GM12878 (cell line): ENCODE data around the gene TTC23. TPM values are rescaled to one million over a fixed set of nuclear protein-coding genes. Genes with fewer than 3 reads are reported as not detected.

Experiments used
- ATAC-seq: fragments of 200-7000 bp; cut with Tn5 transposase; 3 replicates; pipeline ENCODE4 v1.9.1; 2020; ENCODE audit warnings: mild to moderate bottlenecking, moderate library complexity
- BruUV-seq: library from RNA; stranded (reverse); fragments of 400-500 nt; replicated peaks from 2 replicates; lab custom pipeline; 2021; lab: Mats Ljungman, UMichigan
- CTCF ChIA-PET: fragments of 300-600 bp; sonication (Branson Sonifier 250); formaldehyde crosslinking; extraction: SDS; loops from one replicate; lab custom pipeline; 2021; ENCODE audit warnings: inconsistent platforms; lab: Yijun Ruan, JAX
- POLR2A ChIA-PET: fragments of 350-600 bp; formaldehyde crosslinking; extraction: SDS; loops from one replicate; lab custom pipeline; 2021; ENCODE audit warnings: inconsistent platforms; lab: Charles Lee
- RAD21 ChIA-PET: fragments of 300-600 bp; sonication (Branson Sonifier 250); formaldehyde crosslinking; loops from one replicate; lab custom pipeline; 2023; ENCODE audit warnings: antibody characterized with exemption; ENCODE audit not compliant: unreplicated experiment; lab: Charles Lee
- SMC1A ChIA-PET: fragments of 300-600 bp; sonication (Branson Sonifier 250); formaldehyde crosslinking; loops from one replicate; lab custom pipeline; 2023; ENCODE audit not compliant: unreplicated experiment, uncharacterized antibody; lab: Charles Lee
- DNase-seq: peaks from one replicate; pipeline ENCODE4 v3.0.0-alpha.2; 2011; ENCODE audit warnings: low read depth, low spot score
- FAIRE-seq: peaks from 3 replicates; lab custom pipeline; 2011; peaks lifted over from hg19 to GRCh38; lab: Jason Lieb, UNC
- H2AFZ ChIP-seq: 2 replicates; pipeline ENCODE4 v1.6.0; 2011; ENCODE audit warnings: low read depth, low read length, control low read depth; ENCODE audit not compliant: control insufficient read depth
- H3K27ac ChIP-seq: 2 replicates; pipeline ENCODE4 v1.5.1; 2011; ENCODE audit warnings: control low read depth; ENCODE audit not compliant: control insufficient read depth, insufficient read depth
- H3K27me3 ChIP-seq, 2 experiments: replicated peaks in 1 of 2; 2 replicates each; pipeline versions ENCODE4 v1.6.0 to v1.6.1; 2011; ENCODE audit warnings: low read length in 1 of 2; ENCODE audit not compliant: control insufficient read depth in 2 of 2, insufficient read depth in 2 of 2
- H3K36me3 ChIP-seq, 2 experiments: 2 replicates each; pipeline ENCODE4 v1.5.1; 2011; ENCODE audit warnings: low read length in 1 of 2; ENCODE audit not compliant: control insufficient read depth in 2 of 2, insufficient read depth in 2 of 2
- H3K4me1 ChIP-seq: 2 replicates; pipeline ENCODE4 v1.6.1; 2011; ENCODE audit warnings: mild to moderate bottlenecking, low read length, moderate library complexity, mixed read lengths; ENCODE audit not compliant: control insufficient read depth, insufficient read depth
- H3K4me2 ChIP-seq: 2 replicates; pipeline ENCODE4 v1.6.0; 2011; ENCODE audit warnings: control low read depth; ENCODE audit not compliant: control insufficient read depth, insufficient read depth
- H3K4me3 ChIP-seq: fragments of 200-600 bp; sonication (generic); 2 replicates; pipeline ENCODE4 v1.5.1; 2016
- H3K79me2 ChIP-seq: 2 replicates; pipeline ENCODE4 v1.6.0; 2011; ENCODE audit warnings: low read length; ENCODE audit not compliant: control insufficient read depth, insufficient read depth
- H3K9ac ChIP-seq: 2 replicates; pipeline ENCODE4 v1.8.0; 2011; ENCODE audit warnings: low read length, control low read depth, mixed read lengths; ENCODE audit not compliant: control insufficient read depth, insufficient read depth
- H3K9me3 ChIP-seq: replicated peaks from 3 replicates; pipeline ENCODE4 v1.5.1; 2011; ENCODE audit warnings: mild to moderate bottlenecking, low read length; ENCODE audit not compliant: control insufficient read depth, insufficient read depth
- H4K20me1 ChIP-seq: 2 replicates; pipeline ENCODE4 v1.6.0; 2011; ENCODE audit not compliant: control insufficient read depth, insufficient read depth
- CEBPZ ChIP-seq: fragments of 150-350 bp; IDR thresholded peaks from 2 replicates; pipeline ENCODE4 v1.6.1; 2016; ENCODE audit warnings: low read depth, low read length
- IRF4 ChIP-seq: IDR thresholded peaks from 2 replicates; pipeline ENCODE4 v1.6.1; 2011; ENCODE audit warnings: low read depth, low read length
- MLLT1 ChIP-seq: fragments of 450-650 bp; IDR thresholded peaks from 2 replicates; pipeline ENCODE4 v1.6.1; 2016; ENCODE audit warnings: mild to moderate bottlenecking
- MTA2 ChIP-seq: fragments of 450-650 bp; IDR thresholded peaks from 2 replicates; pipeline ENCODE4 v1.6.1; 2016; ENCODE audit warnings: low read depth, mild to moderate bottlenecking, moderate library complexity
- MYB ChIP-seq: fragments of 150-350 bp; IDR thresholded peaks from 2 replicates; pipeline ENCODE4 v1.6.1; 2014; ENCODE audit warnings: mild to moderate bottlenecking, low read depth, low read length, borderline replicate concordance
- SMAD1 ChIP-seq: fragments of 450-650 bp; IDR thresholded peaks from 2 replicates; pipeline ENCODE4 v1.6.1; 2018; ENCODE audit warnings: mild to moderate bottlenecking, low read depth; ENCODE audit not compliant: partially characterized antibody
- WGBS: methylation state at CpG from one replicate; pipeline ENCODE4 v1.1.6; 2016; ENCODE audit warnings: low lambda C conversion rate; ENCODE audit not compliant: insufficient replicate concordance, insufficient coverage; ENCODE audit errors: missing lambda C conversion rate; 5-methylcytosine and 5-hydroxymethylcytosine counted together
- in situ Hi-C: fragments of 300-500 bp; cut with MboI; formaldehyde crosslinking; loops from 9 replicates; pipeline ENCODE4 v1.14.3; 2018; ENCODE audit warnings: mixed read lengths
- intact Hi-C: fragments of 100-400 bp; cut with micrococcal nuclease; formaldehyde crosslinking; loops from one replicate; pipeline ENCODE4 v1.14.2; 2022; ENCODE audit not compliant: unreplicated experiment
- polyA plus RNA-seq, 11 experiments: library from polyadenylated mRNA; depleted of rRNA in 4 of 11; unstranded in 6 of 11; stranded (reverse) in 5 of 11; fragments of >200 nt; fragmentation: Nextera tagmentation in 4 of 11; fragmentation: Illumina TruSeq in 1 of 11; extraction: Ambion mirVana in 4 of 11; extraction: Trizol in 1 of 11; gene quantifications; 1 replicate in 1 of 11; 2 replicates in 10 of 11; pipeline versions ENCODE4 v1.2.1 to v1.2.3, GENCODE V29; 2011 to 2016; ENCODE audit warnings: inconsistent platforms in 2 of 11, missing spikeins in 2 of 11, low read depth in 1 of 11
- total RNA-seq, 4 experiments: library from RNA; depleted of rRNA in 3 of 4; stranded (reverse); fragments of >200 nt in 3 of 4; fragmentation: Illumina TruSeq in 1 of 4; extraction: Trizol in 1 of 4; gene quantifications; 2 replicates each; pipeline versions ENCODE4 v1.2.1 to v1.2.3, GENCODE V29; 2013 to 2021

The TTC23 gene
- total and polyA plus RNA-seq, 10 of the 15 experiments (the other 5 are each of a cell fraction or from before 2014, with no cell fraction given): 1.2 to 9.0 (median 6.5) TPM

GRCh38 chr15:99174567-99175395, 74.6 kb downstream of the TTC23 start:
- no TSS peak for BruUV-seq
- POLR2A ChIA-PET: no interaction called here
- Histone ChIP-seq H3K4me2 (no peak overlapping the region), H3K4me1 (no peaks in the 10 kb centered on the region), H3K4me3 (no peak overlapping the region), H3K9me3 (no peaks in the 10 kb centered on the region), H3K36me3 (no peaks in the 10 kb centered on the region), H3K27me3 (no peaks in the 10 kb centered on the region), H3K9ac (no peak overlapping the region), H3K79me2 (no peaks in the 10 kb centered on the region), H4K20me1 (no peaks in the 10 kb centered on the region), H3K27ac (no peak overlapping the region), H2AFZ (no peak overlapping the region)
- intact Hi-C loops (no loop called here), in situ Hi-C loops (no loop called here)
- FAIRE-seq (no peak), DNase-seq (no peak), ATAC-seq (no peak)
- TF ChIP-seq MYB (no peak), MLLT1 (no peak), SMAD1 (no peak), IRF4 (no peak), MTA2 (no peak), CEBPZ (no peak)
- SMC1A ChIA-PET: no interaction called here
- CTCF ChIA-PET: no interaction called here
- RAD21 ChIA-PET: no interaction called here
- WGBS: 56% methylated on average over 15 of the region's 15 CpGs
